Mononuclear cell (primary cell): ENCODE measurements around the gene NIPAL3. TPM values are rescaled to one million over a fixed set of nuclear protein-coding genes. Genes with fewer than 3 reads are reported as not detected.

Source experiments
- H3K27me3 ChIP-seq: 2 replicates; pipeline ENCODE4 v1.6.0; 2011; ENCODE audit warnings: low read length, control low read depth; ENCODE audit not compliant: insufficient read depth
- H3K4me1 ChIP-seq: 2 replicates; pipeline ENCODE4 v1.5.1; 2011; ENCODE audit warnings: mild to moderate bottlenecking, low read length, control low read depth; ENCODE audit not compliant: insufficient read depth
- H3K4me3 ChIP-seq: 2 replicates; pipeline ENCODE4 v1.5.1; 2011; ENCODE audit warnings: mild to moderate bottlenecking, low read length, moderate library complexity
- H3K9me3 ChIP-seq: 2 replicates; pipeline ENCODE4 v1.5.1; 2011; ENCODE audit warnings: low read depth, mild to moderate bottlenecking, control low read depth, low read length
- total RNA-seq: library from RNA; depleted of rRNA; stranded (reverse); fragments of >200 nt; gene quantifications from one replicate; pipeline ENCODE4 v1.2.3, GENCODE V29; 2012

NIPAL3 gene
- 17.9 TPM for total RNA-seq

DNA sequence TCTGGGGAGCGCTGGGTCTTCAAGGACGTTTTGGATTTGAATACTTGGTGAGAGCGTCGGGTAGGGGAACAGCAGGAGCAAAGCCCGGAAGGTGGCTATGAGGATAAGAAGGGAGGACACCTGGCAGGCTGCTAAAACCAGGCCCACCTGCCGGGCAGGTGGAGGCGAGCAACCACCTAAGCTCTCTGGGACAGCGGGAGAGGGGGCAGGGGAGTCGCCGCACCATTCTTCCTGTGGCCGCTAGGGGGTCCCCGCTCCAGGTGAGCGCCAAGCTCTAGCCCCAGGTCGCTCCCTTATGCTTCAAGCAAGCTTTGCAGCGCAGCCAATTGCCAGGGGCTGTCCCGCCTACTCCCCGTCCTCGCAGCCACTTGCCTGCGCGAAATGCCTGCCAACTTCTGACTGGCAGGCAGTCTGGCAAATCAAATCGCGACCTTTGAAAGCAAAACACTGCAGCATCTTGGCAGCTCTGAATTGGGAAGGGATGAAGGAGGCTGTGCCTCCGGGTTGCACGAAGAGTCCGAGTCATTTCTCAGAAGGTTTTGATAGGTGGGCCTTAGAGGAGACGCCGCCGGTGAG lies at the start of gene NIPAL3:
TSS of gene NIPAL3 (plus strand) at position 469 of the 576 bp plus-strand sequence. CDS start 3,746 bp downstream, outside the sequence.
- Histone ChIP-seq H3K4me1 (peaks cover 59% of the 10 kb centered on the region), H3K27me3 (no peaks in the 10 kb centered on the region)

DNA sequence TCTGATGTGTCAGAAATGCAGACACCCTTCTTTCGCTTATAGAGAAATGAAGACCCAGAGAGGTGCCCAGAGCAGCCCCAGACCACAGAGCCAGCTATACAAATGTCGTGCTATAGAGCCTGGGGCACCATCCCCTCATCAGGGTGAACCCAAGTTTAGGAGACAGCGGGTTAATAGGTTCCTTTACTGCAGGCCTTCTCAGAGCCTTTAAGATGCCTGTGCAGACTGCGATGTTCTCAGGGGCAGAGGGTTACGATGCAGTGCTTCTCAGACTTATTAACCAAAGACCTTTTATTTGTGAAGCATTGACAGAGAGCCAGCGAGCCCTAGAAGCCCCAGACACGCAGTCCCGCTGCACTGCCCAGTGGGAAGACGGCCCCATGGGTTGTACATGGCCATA lies 48.9 kb upstream of the NIPAL3 start:
- Histone ChIP-seq H3K4me3 (no peak overlapping the region), H3K9me3 (no peaks in the 10 kb centered on the region), H3K4me1 (peaks cover 11% of the 10 kb centered on the region), H3K27me3 (no peaks in the 10 kb centered on the region)

More for the DNA sequence above, at the start of gene NIPAL3:
- no peaks in the 10 kb centered on the region for H3K9me3 ChIP-seq
- H3K4me3 ChIP-seq: peak within 1 kb of the TSS; percentile 56

DNA sequence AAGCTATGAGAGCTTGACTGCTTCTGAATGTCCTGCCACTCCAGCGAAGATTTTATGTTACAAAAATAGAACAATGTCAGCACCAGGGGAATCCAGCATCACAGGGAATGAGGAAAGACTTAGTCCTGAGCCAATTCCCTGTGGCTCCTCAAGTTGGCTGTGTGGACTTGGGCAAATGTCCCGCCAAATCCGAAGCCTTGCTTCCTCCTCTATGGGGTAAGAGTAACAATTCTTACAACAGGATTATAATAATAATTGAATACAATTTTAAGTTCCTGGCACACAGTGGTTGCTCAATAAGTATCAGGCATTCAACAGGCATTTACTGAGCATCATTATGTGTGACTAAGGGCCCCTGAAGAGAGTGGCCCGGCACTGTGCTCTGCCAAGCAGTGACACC lies 46.4 kb upstream of the NIPAL3 start:
- Histone ChIP-seq H3K4me1 (peaks cover 20% of the 10 kb centered on the region), H3K9me3 (no peaks in the 10 kb centered on the region), H3K4me3 (no peak overlapping the region), H3K27me3 (no peaks in the 10 kb centered on the region)

DNA sequence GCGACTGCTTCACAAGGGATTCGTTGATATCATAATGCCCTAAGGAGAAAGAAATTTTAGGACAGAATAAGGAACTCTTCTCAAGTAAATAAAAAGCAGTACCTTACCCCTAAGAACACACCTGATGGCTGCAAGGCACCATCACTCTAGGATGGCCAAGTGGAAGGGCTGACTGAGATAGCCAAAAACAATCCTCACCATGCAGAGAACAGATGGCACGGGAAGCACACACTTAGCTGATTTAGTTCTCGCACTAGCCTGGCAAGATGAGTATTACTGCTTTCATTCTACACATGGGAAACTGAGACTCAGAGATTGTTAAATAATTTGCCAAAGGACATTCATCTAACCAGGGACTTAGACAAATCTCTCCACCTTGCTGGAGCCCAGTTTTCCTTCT lies 45.8 kb upstream of the NIPAL3 start:
- Histone ChIP-seq H3K4me3 (no peak overlapping the region), H3K9me3 (no peaks in the 10 kb centered on the region), H3K4me1 (peaks cover 17% of the 10 kb centered on the region), H3K27me3 (no peaks in the 10 kb centered on the region)

DNA sequence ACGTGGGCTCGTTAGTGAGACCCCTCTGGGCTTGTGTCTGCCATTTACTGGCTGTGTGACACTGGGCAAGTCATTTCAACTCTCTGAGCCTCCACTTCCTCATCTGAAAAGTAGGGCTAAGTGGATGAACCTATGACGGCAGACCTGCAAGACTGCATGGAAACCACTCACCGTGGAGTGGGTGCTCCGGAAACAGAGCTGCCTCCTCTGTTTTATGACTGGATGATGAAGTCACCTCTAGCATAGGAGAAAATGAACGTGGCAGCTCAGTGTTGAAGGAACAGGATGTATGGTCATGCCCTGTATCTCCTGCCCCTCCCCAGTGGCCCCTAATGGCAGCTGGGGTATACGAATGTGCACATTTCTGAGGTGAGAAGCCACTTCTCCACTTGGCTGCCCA lies 42.6 kb upstream of the NIPAL3 start:
- Histone ChIP-seq H3K27me3 (no peaks in the 10 kb centered on the region), H3K4me1 (peaks cover 9% of the 10 kb centered on the region), H3K4me3 (no peak overlapping the region), H3K9me3 (no peaks in the 10 kb centered on the region)

DNA sequence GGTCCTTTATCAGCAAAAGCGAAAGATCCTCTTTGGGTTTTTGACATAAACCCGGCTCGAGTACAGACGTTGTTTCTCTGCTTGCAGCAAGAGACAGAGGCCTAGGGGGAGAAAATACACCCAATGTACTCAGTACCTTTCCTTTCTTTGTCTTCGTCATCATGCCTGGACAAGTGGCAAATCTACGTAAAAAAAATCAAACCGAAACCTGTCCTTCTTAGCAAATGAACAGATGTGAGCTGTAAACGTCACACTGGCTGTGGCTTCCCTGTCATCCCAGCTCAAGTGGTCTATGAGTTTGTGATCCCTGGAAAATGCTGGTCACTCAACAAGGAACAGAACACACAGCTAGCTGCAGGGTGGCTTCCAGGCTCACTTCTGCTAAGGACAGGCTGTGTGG lies 41.9 kb upstream of the NIPAL3 start:
- Histone ChIP-seq H3K27me3 (no peaks in the 10 kb centered on the region), H3K9me3 (no peaks in the 10 kb centered on the region), H3K4me3 (no peak overlapping the region), H3K4me1 (peaks cover 9% of the 10 kb centered on the region)

DNA sequence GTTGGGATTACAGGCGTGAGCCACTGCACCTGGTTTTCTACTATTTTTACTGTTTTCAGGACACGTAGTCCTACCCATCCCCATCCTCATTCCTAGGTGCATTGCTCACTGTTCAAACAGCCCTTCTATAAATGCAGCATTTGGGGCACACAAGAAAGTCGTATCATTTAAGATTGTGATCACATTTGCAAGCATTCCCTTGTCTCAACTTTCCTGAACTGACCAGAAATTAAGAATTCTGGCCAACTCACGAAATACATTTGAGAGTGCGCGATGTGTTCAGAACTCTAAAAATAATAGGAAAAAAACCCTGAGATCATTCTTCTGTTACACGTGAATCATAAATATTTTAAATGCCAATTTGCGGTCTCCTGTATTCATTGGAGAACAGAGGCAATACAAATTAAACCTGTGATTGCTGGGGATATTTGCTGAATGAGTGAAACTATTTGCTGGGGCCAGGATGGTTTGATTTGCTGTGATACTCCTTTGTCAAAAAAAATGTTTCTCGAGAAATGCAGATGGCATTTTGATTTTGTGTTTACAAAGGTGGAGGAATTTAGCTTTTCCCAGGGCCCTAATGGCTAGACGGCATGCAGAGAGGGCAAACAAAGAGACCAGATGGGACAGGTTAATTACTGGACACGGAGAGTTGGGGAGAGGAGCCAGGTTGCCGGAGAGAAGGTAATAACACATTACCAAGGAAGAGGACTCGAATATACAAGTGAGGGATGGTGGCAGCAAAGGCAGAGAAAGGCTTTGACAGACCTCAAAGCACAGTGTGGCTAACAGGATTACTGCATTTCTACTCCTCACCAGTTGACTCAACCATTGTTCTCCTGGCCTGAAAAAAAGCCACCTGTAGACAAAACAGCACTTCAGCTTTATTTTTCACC lies 40.5 kb upstream of the NIPAL3 start:
- H3K9me3 ChIP-seq: no peaks in the 10 kb centered on the region
- peaks cover 9% of the 10 kb centered on the region for H3K4me1 ChIP-seq
- no peaks in the 10 kb centered on the region for H3K27me3 ChIP-seq
- H3K4me3 ChIP-seq: no peak overlapping the region

DNA sequence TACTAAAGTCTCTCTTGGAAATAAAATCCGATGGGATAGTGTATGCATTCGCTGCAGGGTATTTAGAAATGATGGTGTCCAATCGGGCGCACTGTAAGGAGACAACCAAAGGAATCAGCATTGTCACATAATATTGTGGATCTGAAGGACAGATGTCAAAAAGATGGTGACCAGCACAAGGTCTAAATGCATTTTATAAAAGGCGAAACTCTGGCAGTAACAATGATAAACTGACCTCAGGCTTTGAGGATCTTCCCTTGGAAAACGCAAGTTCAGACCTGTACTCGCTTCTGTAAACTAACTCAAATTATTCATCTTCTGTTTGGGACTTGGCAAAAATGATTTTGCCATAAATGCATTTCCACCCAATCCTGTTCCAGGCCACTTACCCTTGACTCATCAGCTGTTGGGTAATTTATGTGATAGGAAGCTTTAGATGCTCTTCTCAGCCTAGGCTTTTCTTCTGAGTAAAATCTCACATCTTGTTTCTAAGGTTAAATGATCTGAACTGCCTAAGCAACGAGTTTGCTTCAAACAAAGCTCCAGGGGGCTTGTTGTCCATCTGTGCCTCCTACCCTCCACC lies 35.8 kb upstream of the NIPAL3 start:
- no peak overlapping the region for H3K4me3 ChIP-seq
- no peaks in the 10 kb centered on the region for H3K9me3 ChIP-seq
- no peaks in the 10 kb centered on the region for H3K27me3 ChIP-seq
- H3K4me1 ChIP-seq: peaks cover 14% of the 10 kb centered on the region

DNA sequence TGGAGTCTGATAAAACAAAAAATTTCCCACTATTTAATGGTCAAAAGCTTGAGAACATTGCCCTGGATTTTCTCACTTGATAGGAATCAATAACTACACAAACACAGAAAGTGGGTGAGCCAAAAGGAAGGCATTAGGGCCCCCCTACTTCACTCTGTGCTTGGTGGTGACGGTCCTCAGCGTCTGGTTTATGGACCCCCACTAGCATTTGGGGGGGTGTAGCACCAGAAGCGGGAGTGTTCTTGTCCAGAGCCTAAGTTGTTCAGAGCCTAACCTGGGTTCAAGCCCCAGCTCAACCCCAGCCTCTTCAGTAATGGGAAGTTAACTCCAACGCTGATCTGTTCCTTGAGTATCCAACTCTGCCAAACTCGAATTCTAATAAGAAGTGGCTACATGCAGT lies 35.1 kb upstream of the NIPAL3 start:
- Histone ChIP-seq H3K4me1 (peaks cover 20% of the 10 kb centered on the region), H3K9me3 (no peaks in the 10 kb centered on the region), H3K27me3 (no peaks in the 10 kb centered on the region), H3K4me3 (no peak overlapping the region)

DNA sequence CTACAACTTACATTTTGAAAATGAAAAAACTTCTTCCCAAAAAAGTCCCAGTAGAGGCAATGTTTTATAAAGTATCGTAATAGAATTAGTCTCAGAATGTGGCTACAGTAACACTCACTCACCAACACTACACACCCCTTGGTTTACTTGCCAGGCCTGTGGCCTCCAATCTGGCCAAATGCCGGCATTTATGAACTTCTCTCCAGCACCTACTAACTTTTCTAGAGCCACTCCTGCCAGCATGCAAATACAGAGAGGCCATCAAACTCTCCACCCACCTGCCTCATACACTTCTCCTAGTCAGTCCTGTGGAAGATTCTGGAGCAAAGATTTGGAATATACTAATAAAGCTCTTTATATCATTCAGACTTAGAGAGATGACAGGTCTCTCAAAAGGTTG lies 34.3 kb upstream of the NIPAL3 start:
- Histone ChIP-seq H3K4me3 (no peak overlapping the region), H3K27me3 (no peaks in the 10 kb centered on the region), H3K4me1 (peaks cover 23% of the 10 kb centered on the region), H3K9me3 (no peaks in the 10 kb centered on the region)

DNA sequence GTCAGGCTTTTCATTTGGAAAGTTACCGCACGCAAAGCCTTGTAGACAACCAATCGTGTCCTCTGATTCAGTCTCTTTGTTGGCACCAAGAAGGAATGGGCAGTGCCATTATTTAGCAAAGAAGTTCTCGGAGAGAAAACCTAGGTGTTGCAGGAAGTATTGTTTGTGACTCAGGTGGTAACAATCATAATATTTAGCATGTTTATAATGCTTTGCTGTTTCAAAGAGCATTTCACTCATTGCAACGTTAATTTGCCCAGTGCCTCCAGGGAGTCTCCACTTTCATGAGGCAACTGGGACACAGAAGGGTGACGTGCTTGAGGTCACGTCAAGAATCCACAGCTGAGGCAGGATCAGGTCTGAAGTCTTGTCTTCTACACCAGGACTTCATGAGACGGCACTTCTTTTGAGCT lies 33.4 kb upstream of the NIPAL3 start:
- H3K27me3 ChIP-seq: no peaks in the 10 kb centered on the region
- no peaks in the 10 kb centered on the region for H3K9me3 ChIP-seq
- H3K4me1 ChIP-seq: peaks cover 23% of the 10 kb centered on the region
- H3K4me3 ChIP-seq: no peak overlapping the region

DNA sequence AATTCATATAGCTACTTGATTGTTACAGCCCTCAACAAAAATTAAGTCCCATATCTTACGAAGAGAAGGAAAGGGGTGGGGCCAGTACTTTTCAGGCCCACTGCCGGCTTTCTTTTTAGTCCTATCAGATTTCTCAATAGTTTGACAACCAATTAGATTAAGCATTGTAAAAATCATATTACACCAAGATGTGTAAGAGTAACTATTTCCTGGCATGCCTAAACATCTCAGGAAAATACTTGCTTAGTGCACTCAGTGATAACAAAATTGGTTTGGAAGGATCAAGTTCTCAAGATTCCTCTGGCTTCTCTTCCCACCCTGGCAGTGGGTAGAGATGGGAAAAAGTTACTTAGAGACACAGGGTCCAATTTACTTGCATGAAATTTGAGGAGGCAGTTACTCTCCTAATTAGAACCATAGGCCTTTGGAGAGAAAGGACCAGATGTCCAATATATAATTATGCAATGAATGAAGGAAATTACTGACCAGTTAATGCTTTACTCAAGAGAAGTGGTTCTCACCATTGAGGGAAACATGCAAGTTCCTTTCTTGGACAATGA lies 32.1 kb upstream of the NIPAL3 start:
- no peaks in the 10 kb centered on the region for H3K27me3 ChIP-seq
- H3K9me3 ChIP-seq: no peaks in the 10 kb centered on the region
- peaks cover 23% of the 10 kb centered on the region for H3K4me1 ChIP-seq
- H3K4me3 ChIP-seq: no peak overlapping the region

DNA sequence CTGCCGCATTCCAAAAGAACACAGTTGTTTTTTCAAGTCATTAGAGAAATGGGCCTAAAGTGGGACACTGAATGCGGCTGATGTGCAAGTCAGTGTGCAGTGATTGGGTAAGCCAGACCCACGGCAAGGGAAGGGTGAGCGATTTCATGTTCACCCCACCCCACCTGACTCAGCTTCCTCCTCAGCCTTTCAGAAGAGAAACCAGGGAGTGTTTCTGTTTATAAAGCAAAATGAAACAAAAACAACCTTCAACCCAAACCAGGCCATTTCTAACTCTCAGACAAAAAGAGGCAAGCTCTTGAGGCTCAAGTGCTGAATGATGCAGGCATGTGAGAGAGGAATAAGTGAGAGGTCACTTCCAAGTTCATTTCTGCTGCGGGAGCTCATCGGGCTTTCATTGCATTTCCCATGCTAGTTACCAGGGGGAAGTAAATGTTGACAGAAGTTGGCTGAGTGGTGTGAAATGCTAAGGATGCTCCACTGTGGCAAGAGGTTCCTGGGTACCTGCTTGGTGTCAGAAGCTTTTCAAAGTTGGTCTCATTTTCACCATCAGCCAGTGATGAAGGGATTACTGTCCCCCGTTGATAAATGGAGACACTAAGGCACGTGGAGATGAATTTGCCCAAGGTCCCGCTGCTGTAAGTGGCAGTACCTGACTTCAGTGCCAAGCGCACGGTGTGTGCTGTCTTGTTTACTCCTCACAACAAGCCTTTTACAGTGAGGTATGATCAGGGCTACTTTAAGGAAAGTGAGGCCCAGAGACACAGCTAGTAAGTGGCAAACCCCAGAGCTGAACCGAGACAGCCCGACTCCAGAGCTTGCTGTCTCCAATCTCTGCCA lies 31.1 kb upstream of the NIPAL3 start:
- Histone ChIP-seq H3K4me1 (peaks cover 23% of the 10 kb centered on the region), H3K4me3 (peak overlapping the region; percentile 6), H3K27me3 (no peaks in the 10 kb centered on the region), H3K9me3 (no peaks in the 10 kb centered on the region)

DNA sequence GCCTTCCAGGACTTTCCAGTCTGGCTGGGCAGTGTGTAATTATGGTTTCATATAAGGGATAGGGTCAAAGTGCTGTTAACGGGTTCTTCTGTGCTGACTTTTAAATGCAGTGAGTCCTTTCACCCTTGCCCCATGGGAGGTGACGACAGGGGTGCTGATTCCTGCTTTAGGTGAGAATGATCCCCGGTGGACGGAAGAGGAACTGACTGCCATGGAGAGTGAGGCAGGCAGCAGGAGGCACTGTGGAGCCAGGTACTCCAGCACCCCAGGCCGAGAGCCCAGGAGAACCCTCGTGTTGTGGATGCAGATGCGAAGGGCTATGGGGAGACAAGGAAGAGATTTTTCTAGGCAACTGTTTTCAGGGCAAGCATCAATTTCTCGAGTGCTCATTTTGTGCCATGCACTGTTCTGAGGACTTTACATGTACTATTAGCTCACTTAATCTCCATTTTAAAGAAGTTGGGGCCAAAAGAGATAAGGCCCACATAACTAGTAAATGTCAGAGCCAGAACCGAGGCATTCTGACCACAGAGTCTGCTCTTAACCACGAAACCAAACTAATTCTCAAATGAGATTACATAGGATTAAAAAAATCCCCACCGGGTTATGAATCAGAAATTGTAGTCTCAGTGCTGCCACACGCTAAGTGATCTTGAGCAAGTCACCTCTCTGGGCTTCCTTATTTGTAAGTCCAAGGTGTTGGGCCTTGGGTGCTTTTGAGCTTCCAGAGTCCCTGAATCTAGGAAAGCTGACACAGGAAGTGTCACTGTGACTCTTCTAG lies 30.3 kb upstream of the NIPAL3 start:
- H3K9me3 ChIP-seq: no peaks in the 10 kb centered on the region
- no peak overlapping the region for H3K4me3 ChIP-seq
- no peaks in the 10 kb centered on the region for H3K27me3 ChIP-seq

More for the DNA sequence above, 30.3 kb upstream of the NIPAL3 start:
- H3K4me1 ChIP-seq: peaks cover 23% of the 10 kb centered on the region
